HG03354 (cell line): Measurements from ENCODE around the gene ADAM33.

Experiments
- ATAC-seq: cut with Tn5 transposase; IDR thresholded peaks from one replicate; pipeline ENCODE4 v1.9.1; 2021; ENCODE audit warnings: mild to moderate bottlenecking; ENCODE audit not compliant: unreplicated experiment, poor library complexity, severe bottlenecking

The ADAM33 gene

GRCh38 chr20:3652676-3653596, 28.9 kb downstream of the ADAM33 start:
- no peak for ATAC-seq

- no peak for ATAC-seq
Measured at GRCh38 chr20:3652221-3652620, 29.6 kb downstream of the ADAM33 start.

GRCh38 chr20:3651204-3651962, 30.4 kb downstream of the ADAM33 start:
- no peak for ATAC-seq

- no peak for ATAC-seq
Measured at GRCh38 chr20:3648951-3649350, 32.9 kb downstream of the ADAM33 start.

GRCh38 chr20:3647473-3647872, 34.3 kb downstream of the ADAM33 start:
- no peak for ATAC-seq

GRCh38 chr20:3646651-3647050, 35.2 kb downstream of the ADAM33 start:
- no peak for ATAC-seq

- ATAC-seq, result no peak
Measured at GRCh38 chr20:3646067-3646440, 35.8 kb downstream of the ADAM33 start.

- ATAC-seq, result no peak
Measured at GRCh38 chr20:3645309-3646066, 36.3 kb downstream of the ADAM33 start.

- no peak for ATAC-seq
Measured at GRCh38 chr20:3640259-3640658, 41.6 kb downstream of the ADAM33 start.

- no peak for ATAC-seq
Measured at GRCh38 chr20:3635346-3635745, 46.5 kb downstream of the ADAM33 start.

GRCh38 chr20:3633913-3634478, 47.8 kb downstream of the ADAM33 start:
- no peak for ATAC-seq

GRCh38 chr20:3632311-3633004, 49.4 kb downstream of the ADAM33 start:
- no peak for ATAC-seq

- ATAC-seq, result no peak
Measured at GRCh38 chr20:3631534-3631933, 50.3 kb downstream of the ADAM33 start.

- no peak for ATAC-seq
Measured at GRCh38 chr20:3630429-3630828, 51.4 kb downstream of the ADAM33 start.

GRCh38 chr20:3629893-3630292, 51.9 kb downstream of the ADAM33 start:
- ATAC-seq, result no peak

- ATAC-seq, result no peak
Measured at GRCh38 chr20:3628502-3629314, 53.1 kb downstream of the ADAM33 start.

- ATAC-seq, result no peak
Measured at GRCh38 chr20:3627476-3627875, 54.3 kb downstream of the ADAM33 start.

GRCh38 chr20:3622406-3622805, 59.4 kb downstream of the ADAM33 start:
- no peak for ATAC-seq

GRCh38 chr20:3621111-3621510, 60.7 kb downstream of the ADAM33 start:
- ATAC-seq, result no peak
